ENCODE results near the gene CIBAR2. TPM values are rescaled to one million over a fixed set of nuclear protein-coding genes. Genes with fewer than 3 reads are reported as not detected.

CIBAR2 gene
- total and polyA plus RNA-seq, 9 of the 15 experiments (the other 6 are each of a cell fraction or from before 2014, with no cell fraction given), result not detected

- TF ChIP-seq VEZF1 (CRISPR knock-in tag; IDR thresholded peaks at IDR 0.05) (0 out of 2 replicates have a peak, but pooled peaks have one; percentile 25), BHLHE40 (IDR thresholded peaks at IDR 0.05; ENCODE audit: low read length) (no peak), PHF8 (IDR thresholded peaks at IDR 0.05; ENCODE audit: borderline replicate concordance, low read length) (peak; percentile 24; the same call in 1 of the 2 replicates), ETV5 (CRISPR knock-in tag; IDR thresholded peaks at IDR 0.05; ENCODE audit: low read depth) (0 out of 2 replicates have a peak, but pooled peaks have one; percentile 54), POLR2G (IDR thresholded peaks at IDR 0.05; ENCODE audit: low read depth, low read length) (peak; percentile 51), ZZZ3 (IDR thresholded peaks at IDR 0.05) (no peak), E2F6 (IDR thresholded peaks at IDR 0.05; ENCODE audit: borderline replicate concordance in 1 of 2, extremely low read depth in 1 of 2, insufficient read depth in 1 of 2, insufficient read length in 1 of 2, low read depth in 1 of 2, low read length in 1 of 2, poor library complexity in 1 of 2, severe bottlenecking in 1 of 2) (peak; percentile 12 to 66), ZSCAN32 (CRISPR knock-in tag; IDR thresholded peaks at IDR 0.05) (no peak), NRF1 (conservative IDR thresholded peaks at IDR 0.05 in 1 of 2, IDR thresholded peaks at IDR 0.05 in 1 of 2) (peak; percentile 18 to 37; a peak in 2 of 4 replicates), ZBTB7A (IDR thresholded peaks at IDR 0.05; ENCODE audit: borderline replicate concordance, control insufficient read depth, low read depth, low read length) (peak; percentile 19; the same call in 1 of the 2 replicates), PRDM10 (IDR thresholded peaks at IDR 0.05; ENCODE audit: partially characterized antibody) (peak; percentile 22), XRCC4 (IDR thresholded peaks at IDR 0.05; ENCODE audit: extremely low read depth, insufficient read depth, insufficient read length) (no peak), LARP7 (IDR thresholded peaks at IDR 0.05) (no peak), L3MBTL2 (IDR thresholded peaks at IDR 0.05) (peak; percentile 28; the same call in 1 of the 2 replicates)
Measured at GRCh38 chr16:85134789-85135142, 22.5 kb upstream of the CIBAR2 start (continued).

All from K562 (cell line).